ENCODE measurements around the gene ZNF526.

ZNF526 gene

DNA sequence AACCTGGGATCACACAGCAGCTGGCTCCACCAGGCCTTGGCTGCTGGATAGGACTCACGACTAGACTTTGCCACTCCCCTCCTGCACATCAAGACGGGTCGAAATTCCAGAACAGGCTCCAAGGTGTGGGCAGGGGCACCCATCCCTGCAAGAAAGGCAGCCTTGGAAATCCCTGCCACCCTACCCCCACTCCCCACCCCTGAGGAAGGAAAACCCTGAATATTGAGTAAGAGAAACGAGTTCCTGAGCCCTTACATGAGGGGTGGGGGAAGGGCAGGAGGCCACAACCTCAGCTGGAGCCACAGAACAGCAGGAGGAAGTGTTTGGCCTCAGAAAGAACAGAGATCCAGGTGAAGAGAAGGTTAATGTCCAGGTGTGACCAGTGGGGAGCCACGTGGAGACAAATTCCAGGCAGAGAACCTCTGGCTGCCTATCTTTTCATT is 22.7 kb upstream of the ZNF526 start:
- no peak for DNase-seq (ENCODE audit: low read depth)

GRCh38 chr19:42198676-42199439 is 21.3 kb upstream of the ZNF526 start:
- DNase-seq (ENCODE audit: low read depth) = peak; percentile 68

DNA sequence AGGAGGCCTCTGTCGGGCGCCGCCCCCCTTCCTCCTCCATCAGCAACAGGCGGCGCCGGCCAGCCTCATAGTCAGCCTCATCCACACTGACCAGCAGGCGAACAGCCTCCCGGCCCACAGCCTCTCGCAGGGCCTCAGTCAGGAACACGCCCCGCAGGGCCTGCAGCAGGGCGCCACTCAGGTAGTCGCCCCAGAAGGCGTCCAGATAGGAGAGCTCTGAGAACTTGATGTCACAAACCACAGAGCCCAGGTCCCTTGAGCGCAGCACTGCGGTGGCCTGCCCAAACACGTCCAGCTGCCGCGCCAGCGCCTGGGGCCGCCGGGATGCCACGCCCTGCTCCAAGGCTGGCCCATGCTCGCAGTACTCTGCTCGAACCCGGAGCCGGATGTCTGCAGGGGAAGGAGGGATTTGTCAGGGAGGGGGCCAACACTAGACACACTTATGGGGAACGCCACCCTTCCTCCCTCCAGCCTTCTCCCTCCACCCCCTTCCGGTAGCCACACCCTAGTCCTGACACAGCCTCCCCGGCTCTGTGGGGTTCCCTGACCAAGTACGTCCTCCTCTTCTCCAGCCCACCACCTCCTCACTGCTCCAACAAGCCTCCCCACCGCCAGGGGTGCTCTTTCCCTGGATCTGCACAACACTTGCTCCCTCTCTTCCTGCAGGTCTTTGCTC is 20.5 kb upstream of the ZNF526 start:
- no peak for DNase-seq (ENCODE audit: low read depth)

DNA sequence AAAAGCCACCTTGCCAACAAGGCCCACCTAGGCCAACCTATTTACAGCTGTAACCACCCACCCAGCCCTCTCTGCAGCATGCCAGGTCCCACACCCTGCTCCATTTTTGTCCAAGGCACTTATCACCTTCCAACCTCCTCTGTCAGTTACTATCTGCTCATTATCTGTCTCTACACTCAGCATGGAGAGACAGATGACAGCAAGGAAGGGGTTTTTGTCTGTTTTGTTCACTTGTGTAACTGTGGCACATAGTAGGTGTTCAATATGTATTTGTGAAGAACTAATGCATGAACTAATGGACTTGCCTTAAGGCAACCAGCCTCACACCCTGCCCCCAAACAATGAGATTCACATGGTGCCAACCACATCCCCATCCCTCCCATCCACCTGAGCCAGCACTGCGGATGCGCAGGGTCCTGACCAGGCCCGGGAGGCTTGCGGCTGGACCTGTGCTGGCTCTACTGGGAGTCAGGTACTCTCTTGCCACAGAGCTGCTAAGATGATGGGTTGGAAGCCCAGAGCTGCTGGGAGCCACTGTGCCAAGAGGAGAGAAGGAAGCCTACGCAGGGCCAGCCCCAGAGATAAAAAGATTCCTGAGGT is 19.9 kb upstream of the ZNF526 start:
- no peak for DNase-seq (ENCODE audit: low read depth)

- no peak for DNase-seq (ENCODE audit: low read depth)
Measured at GRCh38 chr19:42201489-42202289, 18.4 kb upstream of the ZNF526 start.

DNA sequence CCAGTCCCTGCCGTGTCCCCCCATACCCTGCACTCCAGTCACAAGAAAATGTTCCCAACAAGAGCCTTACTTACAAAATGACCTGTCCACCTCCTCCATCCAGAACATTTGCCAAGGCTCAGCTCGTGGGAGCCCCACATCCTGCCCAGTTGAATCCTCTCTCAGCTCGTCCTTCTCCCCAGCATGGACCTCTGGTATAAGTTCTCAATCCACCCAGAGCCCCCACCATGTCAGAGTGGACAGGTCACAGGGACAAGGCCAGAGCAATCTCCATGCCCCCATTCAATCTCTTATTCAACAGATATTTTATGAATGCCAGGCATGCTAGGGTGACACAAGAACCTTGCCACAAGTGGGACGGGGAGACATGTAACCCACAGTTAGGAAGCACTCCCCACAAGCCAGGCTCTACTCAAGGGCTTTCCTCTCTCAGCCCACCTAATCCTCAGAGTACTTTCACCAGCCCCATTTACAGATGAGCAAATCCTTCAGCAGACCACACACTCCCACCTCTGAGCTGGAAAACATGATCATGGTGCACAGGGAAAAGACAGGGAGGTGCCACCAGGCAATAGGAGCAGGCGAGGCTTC is 17.7 kb upstream of the ZNF526 start:
- DNase-seq (ENCODE audit: low read depth) = no peak

DNA sequence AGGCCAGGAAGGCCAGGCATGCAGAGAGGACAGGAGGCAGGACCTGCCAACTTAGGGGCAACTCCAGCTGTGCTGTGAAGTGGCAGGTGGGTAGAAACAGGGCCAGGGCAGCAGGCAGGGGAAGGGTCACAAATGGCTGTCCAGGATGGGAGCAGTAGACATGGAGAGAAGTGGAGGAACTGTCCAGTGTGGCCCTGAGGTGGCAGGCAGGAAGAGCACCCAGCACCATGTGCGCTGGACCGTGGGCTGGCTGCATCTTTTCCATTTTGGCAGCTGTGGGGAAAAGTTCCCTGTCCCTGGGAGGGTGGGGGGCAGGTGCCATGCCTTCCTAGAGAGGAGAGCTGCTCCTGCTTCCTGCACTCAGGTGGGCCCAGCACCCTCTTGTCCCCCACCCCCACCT is 16.4 kb upstream of the ZNF526 start:
- no peak for DNase-seq (ENCODE audit: low read depth)

GRCh38 chr19:42204664-42205063 is 15.4 kb upstream of the ZNF526 start:
- no peak for DNase-seq (ENCODE audit: low read depth)

DNA sequence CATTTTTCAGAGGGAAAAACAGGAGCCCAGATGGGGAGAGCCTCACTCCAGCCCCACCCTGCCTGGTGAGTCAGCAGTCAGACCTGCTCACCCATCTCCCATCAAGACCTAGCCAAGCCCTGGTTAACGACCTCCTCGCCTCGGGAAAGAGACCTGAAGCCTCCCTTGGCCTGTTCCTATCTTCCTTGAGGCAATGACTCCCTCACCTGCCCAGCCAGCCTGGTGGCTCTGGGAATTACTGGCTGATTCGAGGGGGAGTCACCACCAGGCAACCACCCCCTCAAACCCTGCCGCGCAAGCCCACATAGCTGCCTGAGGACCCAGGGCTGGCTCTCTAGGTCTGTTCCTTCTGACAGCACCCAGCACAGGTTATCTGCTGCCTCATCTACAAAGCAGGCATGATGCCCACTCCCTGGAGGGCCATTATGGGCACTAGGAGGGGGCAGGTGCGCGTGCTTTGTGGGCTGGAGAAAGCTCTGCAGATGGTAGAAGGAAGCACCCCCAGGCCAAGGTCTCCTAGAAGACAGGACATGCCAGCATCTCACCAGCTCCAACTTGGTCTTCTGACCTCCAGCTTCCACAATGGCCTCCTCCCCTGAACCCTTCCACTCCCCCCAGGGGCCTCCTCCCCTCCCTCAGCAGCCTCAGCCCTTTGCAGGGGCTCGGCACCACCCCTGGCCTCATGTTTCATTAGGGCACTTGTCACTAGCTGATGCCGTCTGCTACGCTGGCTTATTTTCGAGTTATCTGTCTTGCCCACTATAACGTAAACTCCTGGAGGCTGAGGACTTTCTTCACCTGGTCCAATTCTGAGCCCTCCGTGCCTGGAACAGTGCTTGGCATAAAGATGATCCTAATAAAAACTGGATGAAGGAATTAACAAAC is 13.0 kb upstream of the ZNF526 start:
- DNase-seq (ENCODE audit: low read depth) = no peak

GRCh38 chr19:42207767-42208271 is 12.3 kb upstream of the ZNF526 start:
- DNase-seq (ENCODE audit: low read depth) = peak; percentile 13

DNA sequence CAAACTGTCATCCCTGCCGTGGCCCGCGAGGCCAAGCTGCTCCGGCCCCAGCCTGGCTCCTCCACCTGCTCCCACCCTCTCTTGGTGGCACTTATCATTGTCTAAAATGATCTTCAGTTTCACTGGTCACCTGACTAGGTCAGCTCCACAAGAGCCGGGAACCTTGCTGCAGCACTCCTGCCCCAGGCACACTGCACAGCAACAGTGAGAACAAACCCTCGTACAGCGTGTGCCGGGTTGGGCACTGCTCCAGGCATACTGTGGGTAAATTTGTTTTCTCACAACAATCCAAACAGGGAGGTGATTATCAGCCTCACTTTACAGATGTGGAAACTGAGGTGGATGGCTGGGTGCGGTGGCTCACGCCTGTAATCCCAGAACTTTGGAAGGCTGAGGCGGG is 11.5 kb upstream of the ZNF526 start:
- no peak for DNase-seq (ENCODE audit: low read depth)

- DNase-seq (ENCODE audit: low read depth) = no peak
Measured at GRCh38 chr19:42212886-42213285, 7.2 kb upstream of the ZNF526 start.

- DNase-seq (ENCODE audit: low read depth) = no peak
Measured at GRCh38 chr19:42214810-42215485, 5.2 kb upstream of the ZNF526 start.

GRCh38 chr19:42216653-42217519 is 3.2 kb upstream of the ZNF526 start:
- DNase-seq (ENCODE audit: low read depth) = no peak

DNA sequence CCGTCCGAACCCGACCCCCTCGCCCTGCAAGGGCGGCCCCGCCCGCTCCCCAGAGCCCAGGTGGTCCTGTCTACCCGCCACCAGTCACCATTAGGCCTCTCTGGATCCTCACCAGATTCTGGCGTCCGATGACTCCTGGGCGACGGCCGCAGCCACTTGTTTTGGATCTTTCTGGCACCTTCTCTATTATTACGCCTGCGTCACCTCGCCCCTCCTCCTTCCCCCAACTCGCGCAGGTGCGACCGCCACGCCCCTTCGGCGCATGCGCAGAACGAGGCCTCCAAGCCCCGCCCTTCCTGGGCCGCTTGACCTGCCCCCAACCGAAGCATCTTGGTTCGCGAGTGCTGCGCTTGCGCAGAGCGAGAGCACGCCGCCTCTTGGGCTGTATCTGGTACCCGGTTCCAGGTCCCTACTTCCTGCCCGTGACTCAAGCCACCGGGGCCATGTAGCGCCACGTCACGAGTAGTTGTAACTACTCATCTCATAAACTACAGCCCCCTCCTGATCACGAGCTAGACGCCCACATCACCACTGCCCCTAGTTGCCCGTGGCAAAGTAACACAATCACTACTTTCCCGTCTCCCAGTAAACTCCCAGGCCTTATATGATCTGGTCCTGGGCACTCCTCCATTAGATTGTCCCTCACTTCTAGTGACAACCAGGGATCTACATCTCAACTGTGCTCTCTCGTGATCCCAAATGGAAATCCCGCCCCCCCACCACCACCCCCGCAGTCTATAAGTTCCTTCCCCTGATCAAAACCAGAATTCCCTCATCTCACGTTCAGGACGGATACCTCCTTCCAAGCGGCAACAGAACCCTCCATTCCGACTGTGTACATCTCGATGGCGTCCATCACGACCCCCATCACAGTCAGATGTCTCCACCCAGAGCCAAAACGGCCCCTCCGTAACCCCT is 2.3 kb upstream of the ZNF526 start, which contains the start of gene DEDD2:
DEDD2 (minus strand) TSS at position 158 of the 918 bp plus-strand sequence. CDS start 670 bp downstream, outside the sequence.
- DNase-seq (ENCODE audit: low read depth) = peak; percentile 100

DNA sequence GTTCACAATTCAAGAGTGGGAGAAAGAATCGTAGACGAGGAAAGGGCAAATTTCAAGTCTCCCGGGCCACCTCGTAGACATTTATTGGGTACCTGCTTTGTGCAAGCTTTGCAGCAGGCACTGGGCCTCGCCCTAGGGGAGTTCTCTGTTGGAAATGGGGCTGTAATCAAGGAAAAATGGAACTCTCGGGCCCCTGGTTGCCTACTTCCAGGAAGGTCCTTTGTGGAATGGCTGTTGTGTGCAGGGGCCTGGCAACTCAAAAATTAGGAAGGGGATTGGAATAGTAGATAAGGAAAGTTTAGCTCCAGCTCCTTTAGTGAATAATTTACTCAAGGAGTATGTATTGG is 612 bp downstream of the ZNF526 start:
- DNase-seq (ENCODE audit: low read depth) = no peak

DNA sequence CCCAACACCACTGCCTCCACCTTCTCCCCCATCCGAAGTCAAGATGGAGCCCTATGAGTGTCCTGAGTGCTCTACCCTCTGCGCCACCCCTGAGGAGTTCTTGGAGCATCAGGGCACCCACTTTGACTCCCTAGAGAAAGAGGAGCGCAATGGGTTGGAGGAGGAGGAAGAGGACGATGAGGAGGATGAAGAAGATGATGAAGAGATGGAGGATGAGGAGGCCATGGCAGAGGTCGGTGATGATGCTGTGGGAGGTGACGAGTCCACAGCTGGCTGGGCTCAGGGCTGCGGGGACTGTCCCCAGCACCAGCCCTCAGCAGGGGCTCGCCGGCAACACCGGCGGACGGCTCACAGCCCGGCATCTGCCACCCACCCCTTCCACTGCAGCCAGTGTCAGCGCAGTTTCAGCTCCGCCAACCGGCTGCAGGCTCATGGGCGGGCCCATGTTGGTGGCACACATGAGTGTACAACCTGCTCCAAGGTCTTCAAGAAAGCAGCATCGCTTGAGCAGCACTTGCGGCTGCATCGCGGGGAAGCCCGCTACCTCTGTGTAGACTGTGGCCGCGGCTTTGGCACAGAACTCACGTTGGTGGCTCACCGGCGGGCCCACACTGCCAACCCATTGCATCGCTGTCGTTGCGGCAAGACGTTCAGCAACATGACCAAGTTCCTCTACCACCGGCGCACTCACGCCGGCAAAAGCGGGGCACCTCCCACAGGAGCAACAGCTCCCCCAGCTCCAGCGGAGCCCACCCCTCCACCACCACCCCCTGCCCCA is 5.0 kb downstream of the ZNF526 start:
- DNase-seq (ENCODE audit: low read depth) = no peak
